T-helper 2 cell (primary cell): ENCODE measurements around the gene SLX4IP.

Experiments
- DNase-seq, 5 experiments: peaks; one replicate each; pipeline versions ENCODE4 v3.0.0 to v3.0.0-alpha.2; 2012 to 2022

Gene SLX4IP

GRCh38 chr20:10639077-10639736 lies 204.1 kb downstream of the SLX4IP start:
- no peak for DNase-seq

GRCh38 chr20:10639737-10640556 lies 204.8 kb downstream of the SLX4IP start:
- no peak for DNase-seq

GRCh38 chr20:10640897-10641296 lies 205.8 kb downstream of the SLX4IP start:
- DNase-seq = no peak

GRCh38 chr20:10641467-10641866 lies 206.4 kb downstream of the SLX4IP start:
- no peak for DNase-seq

- DNase-seq = no peak
These were observed 206.8 kb downstream of the SLX4IP start for GRCh38 chr20:10641893-10642292.

- DNase-seq = no peak
These were observed 207.9 kb downstream of the SLX4IP start for GRCh38 chr20:10642856-10643559.

GRCh38 chr20:10643560-10643873 lies 208.4 kb downstream of the SLX4IP start:
- DNase-seq = no peak

GRCh38 chr20:10644458-10645204 lies 209.5 kb downstream of the SLX4IP start:
- no peak for DNase-seq

GRCh38 chr20:10645205-10645570 lies 210.1 kb downstream of the SLX4IP start:
- no peak for DNase-seq

- DNase-seq = no peak
These were observed 210.9 kb downstream of the SLX4IP start for GRCh38 chr20:10646006-10646405.

GRCh38 chr20:10646886-10647420 lies 211.8 kb downstream of the SLX4IP start:
- DNase-seq = no peak

GRCh38 chr20:10647471-10647870 lies 212.4 kb downstream of the SLX4IP start:
- peak in 1 of 5 experiments; percentile 25 for DNase-seq

GRCh38 chr20:10647909-10648308 lies 212.8 kb downstream of the SLX4IP start:
- no peak for DNase-seq

GRCh38 chr20:10648651-10649050 lies 213.5 kb downstream of the SLX4IP start:
- DNase-seq = no peak

GRCh38 chr20:10649080-10649796 lies 214.1 kb downstream of the SLX4IP start:
- no peak for DNase-seq

GRCh38 chr20:10649797-10650160 lies 214.7 kb downstream of the SLX4IP start:
- DNase-seq = no peak

GRCh38 chr20:10651227-10651990 lies 216.3 kb downstream of the SLX4IP start:
- no peak for DNase-seq

GRCh38 chr20:10652185-10652584 lies 217.1 kb downstream of the SLX4IP start:
- DNase-seq = no peak

GRCh38 chr20:10652660-10653261 lies 217.7 kb downstream of the SLX4IP start:
- DNase-seq = no peak

GRCh38 chr20:10653599-10654249 lies 218.6 kb downstream of the SLX4IP start:
- no peak for DNase-seq

- DNase-seq = no peak
These were observed 219.1 kb downstream of the SLX4IP start for GRCh38 chr20:10654250-10654610.
